ENCODE results near the gene PTPRN2.
"Not testable (repeated sequence)": the region's sequence is repeated elsewhere in the genome, so short reads cannot be mapped to it uniquely, and the experiment has no call there.

The PTPRN2 gene

DNA sequence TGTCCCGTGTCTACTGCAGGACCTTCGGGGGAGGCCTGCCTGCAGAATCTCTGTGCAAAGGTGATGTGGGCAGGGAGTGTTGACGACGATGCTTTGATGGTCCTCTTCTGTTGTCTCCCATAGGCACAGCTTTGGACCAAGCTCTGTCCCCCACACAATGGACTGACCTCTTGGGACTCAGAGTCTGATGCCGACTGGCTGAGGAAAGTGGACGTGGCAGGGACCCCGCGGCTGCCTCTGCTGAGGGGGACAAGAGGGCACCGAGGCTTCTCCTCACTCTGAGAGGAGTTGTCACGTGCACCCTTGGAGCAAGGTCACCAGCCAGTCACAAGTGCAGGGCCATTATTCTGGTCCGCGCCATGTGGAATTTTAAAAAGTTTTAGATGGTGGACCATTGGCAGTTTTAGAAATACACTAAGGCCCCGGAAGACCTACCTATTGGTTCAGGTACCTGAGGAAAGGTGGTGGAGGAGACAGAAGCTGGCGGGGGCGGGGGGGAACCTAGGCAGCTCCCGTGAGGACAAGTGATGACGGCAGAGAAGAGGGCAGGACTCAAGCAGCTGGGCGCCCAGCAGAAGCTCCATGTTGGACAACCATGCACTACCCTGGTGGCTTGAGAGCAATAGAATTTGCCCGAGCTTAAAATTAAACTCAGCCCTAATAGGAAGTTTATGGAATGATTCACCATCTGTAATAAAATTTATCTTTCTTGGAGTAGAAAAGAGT, 331.4 kb downstream of the PTPRN2 start:
- no peak overlapping the region for H3K9ac ChIP-seq
- no peaks in the 10 kb centered on the region for H3K27me3 ChIP-seq (ENCODE audit: control insufficient read depth, insufficient read depth, low read length)
- H3K4me3 ChIP-seq (ENCODE audit: low read depth, low read length) = no peak overlapping the region
- no peaks in the 10 kb centered on the region for H3K9me3 ChIP-seq (ENCODE audit: control insufficient read depth, low read length)
- TF ChIP-seq, protein P1, sequence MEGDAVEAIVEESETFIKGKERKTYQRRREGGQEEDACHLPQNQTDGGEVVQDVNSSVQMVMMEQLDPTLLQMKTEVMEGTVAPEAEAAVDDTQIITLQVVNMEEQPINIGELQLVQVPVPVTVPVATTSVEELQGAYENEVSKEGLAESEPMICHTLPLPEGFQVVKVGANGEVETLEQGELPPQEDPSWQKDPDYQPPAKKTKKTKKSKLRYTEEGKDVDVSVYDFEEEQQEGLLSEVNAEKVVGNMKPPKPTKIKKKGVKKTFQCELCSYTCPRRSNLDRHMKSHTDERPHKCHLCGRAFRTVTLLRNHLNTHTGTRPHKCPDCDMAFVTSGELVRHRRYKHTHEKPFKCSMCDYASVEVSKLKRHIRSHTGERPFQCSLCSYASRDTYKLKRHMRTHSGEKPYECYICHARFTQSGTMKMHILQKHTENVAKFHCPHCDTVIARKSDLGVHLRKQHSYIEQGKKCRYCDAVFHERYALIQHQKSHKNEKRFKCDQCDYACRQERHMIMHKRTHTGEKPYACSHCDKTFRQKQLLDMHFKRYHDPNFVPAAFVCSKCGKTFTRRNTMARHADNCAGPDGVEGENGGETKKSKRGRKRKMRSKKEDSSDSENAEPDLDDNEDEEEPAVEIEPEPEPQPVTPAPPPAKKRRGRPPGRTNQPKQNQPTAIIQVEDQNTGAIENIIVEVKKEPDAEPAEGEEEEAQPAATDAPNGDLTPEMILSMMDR (IDR thresholded peaks at IDR 0.05) = no peak
- no peak overlapping the region for H2AFZ ChIP-seq
- no peak overlapping the region for H3K27ac ChIP-seq
- H3K4me1 ChIP-seq = no peaks in the 10 kb centered on the region
- no peaks in the 10 kb centered on the region for H3K79me2 ChIP-seq
- H3K36me3 ChIP-seq (ENCODE audit: control insufficient read depth, insufficient read depth, low read length) = no peaks in the 10 kb centered on the region
- no peak overlapping the region for H3K4me2 ChIP-seq (ENCODE audit: low read length)

- Histone ChIP-seq H3K27me3 (ENCODE audit: control insufficient read depth, insufficient read depth, low read length) (no peaks in the 10 kb centered on the region), H3K27ac (no peak overlapping the region), H3K36me3 (ENCODE audit: control insufficient read depth, insufficient read depth, low read length) (no peaks in the 10 kb centered on the region), H3K4me1 (no peaks in the 10 kb centered on the region), H3K9ac (no peak overlapping the region), H3K9me3 (ENCODE audit: control insufficient read depth, low read length) (no peaks in the 10 kb centered on the region), H3K4me3 (ENCODE audit: low read depth, low read length) (no peak overlapping the region), H3K4me2 (ENCODE audit: low read length) (no peak overlapping the region), H3K79me2 (no peaks in the 10 kb centered on the region), H2AFZ (no peak overlapping the region)
- TF ChIP-seq, protein P1 (IDR thresholded peaks at IDR 0.05) = no peak
Observed at GRCh38 chr7:158255558-158255957, 332.1 kb downstream of the PTPRN2 start.

DNA sequence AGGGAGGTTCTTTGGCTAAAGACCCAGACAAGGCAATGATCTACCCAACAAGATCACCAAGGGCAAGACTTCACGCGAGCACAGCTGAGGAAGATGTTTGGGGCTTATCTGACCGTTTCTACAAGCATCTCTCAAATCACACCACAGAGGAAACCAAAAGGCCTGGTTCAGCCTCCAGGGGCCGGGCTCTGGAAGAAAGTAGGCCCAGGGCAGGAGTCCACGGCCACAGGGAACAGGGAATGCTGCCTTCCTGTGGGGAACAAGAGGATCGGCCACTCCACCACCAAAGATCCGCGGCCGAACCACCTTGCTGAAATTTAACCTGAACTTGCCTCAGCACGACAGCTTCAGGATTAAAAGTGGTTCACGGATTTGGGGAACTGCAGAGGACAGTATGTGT, 332.5 kb downstream of the PTPRN2 start:
- Histone ChIP-seq H3K79me2 (no peaks in the 10 kb centered on the region), H3K36me3 (ENCODE audit: control insufficient read depth, insufficient read depth, low read length) (no peaks in the 10 kb centered on the region), H3K27ac (no peak overlapping the region), H3K9me3 (ENCODE audit: control insufficient read depth, low read length) (no peaks in the 10 kb centered on the region), H3K4me2 (ENCODE audit: low read length) (no peak overlapping the region), H3K4me1 (no peaks in the 10 kb centered on the region), H3K4me3 (ENCODE audit: low read depth, low read length) (no peak overlapping the region), H2AFZ (no peak overlapping the region), H3K9ac (no peak overlapping the region), H3K27me3 (ENCODE audit: control insufficient read depth, insufficient read depth, low read length) (no peaks in the 10 kb centered on the region)
- TF ChIP-seq, protein P1 (IDR thresholded peaks at IDR 0.05) = no peak

GRCh38 chr7:158253670-158254045, 334.0 kb downstream of the PTPRN2 start:
- not testable (repeated sequence) for H3K4me2 ChIP-seq (ENCODE audit: low read length); H3K36me3 ChIP-seq (ENCODE audit: control insufficient read depth, insufficient read depth, low read length); H3K79me2 ChIP-seq; H3K27ac ChIP-seq; H3K9ac ChIP-seq; H3K4me3 ChIP-seq (ENCODE audit: low read depth, low read length); H3K9me3 ChIP-seq (ENCODE audit: control insufficient read depth, low read length); H3K27me3 ChIP-seq (ENCODE audit: control insufficient read depth, insufficient read depth, low read length); H3K4me1 ChIP-seq; H2AFZ ChIP-seq

- no peak overlapping the region for H2AFZ ChIP-seq
- H3K9ac ChIP-seq = no peak overlapping the region
- H3K27ac ChIP-seq = no peak overlapping the region
- H3K9me3 ChIP-seq (ENCODE audit: control insufficient read depth, low read length) = no peaks in the 10 kb centered on the region
- H3K27me3 ChIP-seq (ENCODE audit: control insufficient read depth, insufficient read depth, low read length) = no peaks in the 10 kb centered on the region
- no peaks in the 10 kb centered on the region for H3K79me2 ChIP-seq
- no peak overlapping the region for H3K4me3 ChIP-seq (ENCODE audit: low read depth, low read length)
- TF ChIP-seq, protein P1 (IDR thresholded peaks at IDR 0.05) = no peak
- no peaks in the 10 kb centered on the region for H3K4me1 ChIP-seq
- H3K36me3 ChIP-seq (ENCODE audit: control insufficient read depth, insufficient read depth, low read length) = no peaks in the 10 kb centered on the region
- H3K4me2 ChIP-seq (ENCODE audit: low read length) = no peak overlapping the region
Observed at GRCh38 chr7:158252837-158253669, 334.6 kb downstream of the PTPRN2 start.

Measured in parathyroid adenoma (tissue), 2 donors.